ENCODE data around the gene ST3GAL4.
"Not testable (repeated sequence)": the region's sequence is repeated elsewhere in the genome, so short reads cannot be mapped to it uniquely, and the experiment has no call there.

Gene ST3GAL4

GRCh38 chr11:126364735-126365134 lies 9.2 kb downstream of the ST3GAL4 start:
- DNase-seq (ENCODE audit: low read depth): not testable (repeated sequence)

GRCh38 chr11:126365508-126365907 lies 10.0 kb downstream of the ST3GAL4 start:
- not testable (repeated sequence) for DNase-seq (ENCODE audit: low read depth)

- no peak for DNase-seq (ENCODE audit: low read depth)
Measured at GRCh38 chr11:126366064-126366822, 10.8 kb downstream of the ST3GAL4 start.

DNA sequence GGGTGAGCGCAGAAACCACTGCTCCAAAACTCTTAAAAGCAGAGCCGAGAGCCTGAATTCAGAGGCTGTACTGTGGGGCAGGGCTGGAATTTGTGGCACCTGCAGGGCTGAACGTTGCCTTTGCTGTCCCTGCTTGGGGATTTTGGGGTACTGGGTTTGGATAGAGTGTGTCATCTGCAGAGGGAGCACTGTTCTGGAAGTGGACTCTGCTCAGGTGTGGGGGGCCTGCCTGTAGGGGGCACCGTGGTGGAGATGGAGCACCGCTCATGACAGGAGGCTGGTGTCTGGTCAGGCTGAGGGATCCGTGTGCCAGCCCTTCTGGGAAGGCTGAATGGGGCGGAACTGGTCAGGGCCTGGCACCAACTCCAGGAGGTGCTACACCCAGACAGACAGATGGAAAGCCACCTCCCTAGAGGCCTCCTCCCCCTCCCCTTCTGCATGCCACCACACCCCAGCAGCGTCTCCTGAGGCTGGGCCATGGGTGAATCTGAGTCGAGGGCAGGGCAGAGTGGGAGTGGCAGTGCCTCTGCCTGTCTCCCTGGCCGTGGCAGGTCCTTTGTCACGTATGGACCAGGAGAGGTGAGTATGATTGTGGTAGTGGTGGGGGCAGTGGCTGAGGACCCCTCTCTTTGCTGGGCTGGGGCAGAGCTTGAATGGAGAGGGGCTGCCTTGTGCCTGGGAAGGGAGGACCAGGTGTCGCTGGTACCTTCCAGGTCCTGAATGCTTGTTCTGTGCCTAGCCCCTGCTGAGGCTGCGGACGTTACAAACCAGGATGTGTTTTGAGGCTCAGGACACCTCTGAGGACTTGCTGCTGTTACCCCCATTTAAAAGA lies 11.6 kb downstream of the ST3GAL4 start:
- DNase-seq (ENCODE audit: low read depth): not testable (repeated sequence)

DNA sequence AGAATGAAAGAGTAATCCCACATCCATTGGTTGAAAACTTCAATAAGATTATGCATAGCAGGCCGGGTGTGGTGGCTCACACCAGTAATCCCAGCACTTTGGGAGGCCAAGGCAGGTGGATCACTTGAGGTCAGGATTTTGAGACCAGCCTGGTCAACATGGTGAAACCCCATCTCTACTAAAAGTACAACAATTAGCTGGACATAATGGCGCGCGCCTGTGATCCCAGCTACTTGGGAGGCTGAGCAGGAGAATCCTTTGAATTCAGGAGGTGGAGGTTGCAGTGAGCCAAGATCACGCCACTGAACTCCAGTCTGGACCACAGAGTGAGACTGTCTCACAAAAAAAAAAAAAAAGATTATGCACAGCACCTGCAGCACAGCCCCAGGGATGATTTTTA lies 12.3 kb downstream of the ST3GAL4 start:
- not testable (repeated sequence) for DNase-seq (ENCODE audit: low read depth)

GRCh38 chr11:126368336-126369119 lies 13.0 kb downstream of the ST3GAL4 start:
- not testable (repeated sequence) for DNase-seq (ENCODE audit: low read depth)

DNA sequence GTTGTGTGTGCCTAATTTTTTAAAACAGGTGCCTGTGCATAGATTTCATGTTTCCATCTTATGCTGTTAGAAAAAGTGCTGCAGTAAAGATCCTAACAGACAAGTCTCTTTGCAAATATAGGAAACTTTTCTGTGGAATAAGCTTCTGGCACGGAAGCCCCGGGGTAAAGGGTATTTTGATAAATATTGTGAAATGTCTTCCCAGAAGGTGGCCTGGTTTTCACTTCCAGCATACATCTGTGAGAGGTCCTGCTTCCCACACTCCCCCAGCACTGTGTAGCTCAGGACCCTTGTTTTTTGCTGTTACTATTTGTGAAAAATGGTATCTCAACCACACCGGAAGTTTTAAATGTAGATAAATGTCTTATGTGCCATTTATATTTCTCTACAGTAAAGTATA lies 14.5 kb downstream of the ST3GAL4 start:
- no peak for DNase-seq (ENCODE audit: low read depth)

DNA sequence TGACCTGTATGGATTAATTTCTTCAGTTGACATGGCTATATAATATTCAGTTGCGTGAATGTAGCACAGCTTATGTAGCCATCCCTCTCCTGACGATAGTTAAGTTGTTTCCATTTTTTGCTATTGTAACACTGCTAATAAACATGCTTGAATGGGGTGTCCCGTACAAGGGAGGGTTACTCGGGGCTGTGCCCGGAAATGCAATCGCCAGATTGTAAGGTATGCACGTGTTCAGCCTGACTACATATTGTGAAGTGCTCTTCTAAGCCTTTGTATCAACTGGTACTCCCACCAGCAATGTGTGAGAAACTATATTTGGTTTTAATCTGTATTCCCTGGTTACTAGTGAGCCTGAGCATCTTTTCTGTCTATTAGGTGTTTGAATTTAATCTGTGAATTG lies 16.1 kb downstream of the ST3GAL4 start:
- no peak for DNase-seq (ENCODE audit: low read depth)

GRCh38 chr11:126373389-126374066 lies 18.0 kb downstream of the ST3GAL4 start:
- not testable (repeated sequence) for DNase-seq (ENCODE audit: low read depth)

DNA sequence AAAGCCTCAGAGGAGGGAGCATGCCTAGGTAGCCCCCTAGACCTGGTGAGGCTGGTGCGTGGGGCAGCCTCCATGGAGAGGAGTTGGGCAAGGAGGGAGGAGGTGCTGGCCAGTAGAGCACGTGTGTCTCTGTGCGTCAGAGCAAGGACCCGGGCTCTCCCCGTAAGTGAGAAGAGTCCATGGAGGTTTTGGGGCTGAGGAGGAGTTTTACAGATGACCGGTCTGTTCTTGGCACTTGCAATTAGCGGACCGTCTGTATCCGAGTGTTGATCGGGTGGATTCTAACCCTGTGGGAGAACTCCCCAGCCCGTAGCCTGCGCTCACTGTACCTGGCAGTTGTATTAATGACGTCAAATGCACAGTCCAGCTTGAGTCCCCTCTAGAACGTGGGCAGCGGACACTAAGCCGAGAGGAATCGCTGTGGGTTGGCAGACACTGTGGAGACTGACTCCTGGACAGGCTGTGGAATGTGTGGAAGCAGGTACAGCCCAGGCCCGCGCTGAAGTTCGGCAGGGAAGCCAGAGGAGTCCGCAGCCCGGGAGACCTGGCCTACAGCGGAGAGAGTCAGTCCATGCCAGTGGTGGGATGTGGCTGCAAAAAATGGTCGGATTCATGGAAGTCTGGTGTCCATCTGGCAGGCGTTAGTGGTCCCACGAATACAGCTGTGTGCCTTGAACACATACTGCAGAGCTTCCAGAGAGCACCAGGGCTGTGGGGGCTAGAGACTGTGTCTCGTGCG lies 19.2 kb downstream of the ST3GAL4 start:
- not testable (repeated sequence) for DNase-seq (ENCODE audit: low read depth)

DNA sequence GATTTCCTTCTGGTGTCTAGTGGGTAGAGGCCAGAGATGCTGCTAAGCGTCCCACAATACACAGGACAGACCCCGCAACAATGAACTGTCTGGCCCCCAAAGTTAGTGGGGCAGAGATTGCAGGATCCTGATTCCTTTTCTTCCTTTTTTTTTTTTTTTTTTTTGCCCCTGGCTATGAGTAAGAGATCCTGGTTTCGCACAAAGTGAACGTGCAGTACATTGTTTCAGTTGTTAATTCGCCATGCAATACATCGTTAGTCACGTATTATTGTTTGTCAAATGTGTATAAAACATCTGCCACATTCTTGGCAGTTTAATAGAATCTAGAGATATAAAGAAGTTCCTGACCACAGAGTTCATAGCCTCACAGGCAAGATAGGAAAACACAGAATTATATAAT lies 20.2 kb downstream of the ST3GAL4 start:
- no peak for DNase-seq (ENCODE audit: low read depth)

DNA sequence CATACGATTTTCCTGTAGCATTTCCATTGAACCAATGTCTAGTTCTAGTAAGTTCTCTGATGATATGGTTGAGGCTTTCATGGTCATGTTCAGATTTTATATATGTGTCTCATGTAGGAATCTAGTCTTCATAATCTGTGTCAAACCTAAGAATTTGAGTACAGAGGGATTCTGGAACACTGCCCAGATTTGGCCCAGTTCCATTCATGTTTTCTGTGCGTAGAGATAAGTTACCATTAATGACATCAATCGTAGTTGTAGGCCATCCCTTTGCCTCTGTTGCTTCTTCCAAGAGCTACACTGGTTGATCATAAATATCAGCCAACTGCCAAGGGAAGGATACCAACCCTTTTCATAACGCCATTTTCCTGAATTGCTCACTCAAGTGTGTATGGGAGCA lies 23.3 kb downstream of the ST3GAL4 start:
- DNase-seq (ENCODE audit: low read depth): no peak

GRCh38 chr11:126380909-126381308 lies 25.4 kb downstream of the ST3GAL4 start:
- no peak for DNase-seq (ENCODE audit: low read depth)

GRCh38 chr11:126381960-126382359 lies 26.5 kb downstream of the ST3GAL4 start:
- not testable (repeated sequence) for DNase-seq (ENCODE audit: low read depth)

DNA sequence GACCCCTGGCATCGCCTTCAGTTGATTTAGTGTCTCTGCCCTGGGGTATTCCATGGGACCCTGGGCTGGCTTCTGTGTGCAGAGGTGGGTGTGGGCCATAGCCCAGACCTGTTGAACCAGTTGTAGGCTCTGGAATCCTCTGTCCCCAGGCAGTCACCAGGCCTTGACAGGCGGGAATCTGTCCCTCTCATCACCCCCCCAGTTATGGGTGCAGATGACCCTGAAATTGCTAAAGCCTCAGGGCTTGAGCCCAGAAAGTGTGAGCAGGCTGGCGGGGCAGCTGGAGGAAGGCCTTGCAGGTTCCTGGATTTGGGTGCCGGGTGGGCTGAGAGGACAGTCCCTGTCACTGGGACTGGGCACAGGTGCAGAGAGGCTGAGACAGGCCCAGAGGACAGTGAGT lies 27.2 kb downstream of the ST3GAL4 start:
- not testable (repeated sequence) for DNase-seq (ENCODE audit: low read depth)

DNA sequence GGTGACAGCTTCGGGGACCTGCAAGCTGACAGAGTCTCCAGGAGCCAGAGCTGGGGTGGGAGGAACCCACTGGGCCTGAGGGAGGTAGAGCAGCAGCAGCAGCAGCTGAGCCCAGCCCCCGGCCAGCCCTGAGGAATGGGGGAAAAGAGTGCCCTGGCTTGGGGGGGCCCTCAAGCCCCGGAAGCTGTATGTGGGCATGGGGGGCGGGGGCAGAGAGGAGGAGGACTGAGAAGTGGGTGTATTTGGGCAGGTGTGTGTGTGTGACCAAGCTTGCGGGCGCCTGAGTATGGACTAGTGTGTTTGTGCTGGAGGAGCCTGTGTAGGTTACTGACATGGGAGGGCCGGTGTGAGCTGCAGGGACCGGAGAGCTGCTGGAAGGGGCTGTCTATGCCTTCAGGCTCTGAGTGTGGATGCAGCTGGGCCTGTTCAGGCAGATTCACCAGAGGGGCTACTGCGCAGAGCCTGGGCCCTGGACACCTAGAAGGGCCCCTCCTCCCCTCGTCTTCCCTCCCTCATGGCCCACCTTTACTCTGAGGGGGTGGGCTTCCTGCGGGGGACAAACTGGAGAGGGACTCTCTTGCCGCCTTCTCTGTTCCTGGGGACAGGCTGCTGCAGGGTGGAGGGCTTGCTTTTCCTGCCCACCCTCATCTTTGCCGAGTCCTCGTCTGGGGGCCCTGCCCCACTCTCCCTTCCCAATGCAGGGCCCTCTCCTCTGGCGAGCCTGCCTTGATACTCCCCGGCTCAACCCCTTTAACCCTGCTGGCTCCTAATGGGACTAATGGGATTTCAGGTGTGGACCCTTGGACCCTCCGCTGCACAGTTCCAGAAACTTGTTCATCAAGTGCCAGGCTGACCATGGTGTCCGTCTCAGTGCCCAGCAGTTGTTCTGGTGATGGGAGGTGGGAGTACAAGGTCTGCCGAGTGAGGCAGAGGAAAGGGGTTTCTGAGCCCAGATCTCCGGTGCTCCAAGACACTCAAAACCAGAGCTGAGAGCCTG lies 28.2 kb downstream of the ST3GAL4 start:
- DNase-seq (ENCODE audit: low read depth): no peak

DNA sequence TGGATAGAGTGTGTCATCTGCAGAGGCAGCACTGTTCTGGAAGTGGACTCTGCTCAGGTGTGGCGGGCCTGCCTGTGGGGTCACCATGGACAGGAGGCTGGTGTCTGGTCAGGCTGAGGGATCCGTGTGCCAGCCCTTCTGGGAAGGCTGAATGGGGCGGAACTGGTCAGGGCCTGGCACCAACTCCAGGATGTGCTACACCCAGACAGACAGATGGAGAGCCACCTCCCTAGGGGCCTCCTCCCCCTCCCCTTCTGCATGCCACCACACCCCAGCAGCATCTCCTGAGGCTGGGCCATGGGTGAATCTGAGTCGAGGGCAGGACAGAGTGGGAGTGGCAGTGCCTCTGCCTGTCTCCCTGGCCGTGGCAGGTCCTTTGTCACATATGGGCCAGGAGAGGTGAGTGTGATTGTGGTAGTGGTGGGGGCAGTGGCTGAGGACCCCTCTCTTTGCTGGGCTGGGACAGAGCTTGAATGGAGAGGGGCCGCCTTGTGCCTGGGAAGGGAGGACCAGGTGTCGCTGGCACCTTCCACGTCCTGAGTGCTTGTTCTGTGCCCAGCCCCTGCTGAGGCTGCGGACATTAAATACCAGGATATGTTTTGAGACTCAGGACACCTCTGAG lies 29.1 kb downstream of the ST3GAL4 start:
- no peak for DNase-seq (ENCODE audit: low read depth)

- no peak for DNase-seq (ENCODE audit: low read depth)
Measured at GRCh38 chr11:126385991-126386728, 30.7 kb downstream of the ST3GAL4 start.

GRCh38 chr11:126386729-126387071 lies 31.2 kb downstream of the ST3GAL4 start:
- DNase-seq (ENCODE audit: low read depth): not testable (repeated sequence)
